ENCODE measurements around the gene TMEM115.

Gene TMEM115

GRCh38 chr3:50331364-50331907 lies 27.9 kb downstream of the TMEM115 start:
- no peak for DNase-seq (ENCODE audit: low read depth)

- no peak for DNase-seq (ENCODE audit: low read depth)
These were observed 29.0 kb downstream of the TMEM115 start for GRCh38 chr3:50330330-50330729.

GRCh38 chr3:50327943-50328691 lies 31.2 kb downstream of the TMEM115 start, which contains the start of gene TUSC2:
TSS of gene TUSC2 (minus strand) at chr3:50328223. CDS start at chr3:50328099, 124 bp downstream.
- peak; percentile 79 for DNase-seq (ENCODE audit: low read depth)

- no peak for DNase-seq (ENCODE audit: low read depth)
These were observed 32.2 kb downstream of the TMEM115 start for GRCh38 chr3:50327129-50327528.

GRCh38 chr3:50326182-50326541 lies 33.2 kb downstream of the TMEM115 start:
- no peak for DNase-seq (ENCODE audit: low read depth)

GRCh38 chr3:50325497-50326181 lies 33.7 kb downstream of the TMEM115 start:
- no peak for DNase-seq (ENCODE audit: low read depth)

- no peak for DNase-seq (ENCODE audit: low read depth)
These were observed 34.2 kb downstream of the TMEM115 start for GRCh38 chr3:50325113-50325480.

GRCh38 chr3:50324351-50325112 lies 34.8 kb downstream of the TMEM115 start:
- DNase-seq (ENCODE audit: low read depth) = peak; percentile 26

- DNase-seq (ENCODE audit: low read depth) = no peak
These were observed 35.6 kb downstream of the TMEM115 start for GRCh38 chr3:50323614-50324199.

GRCh38 chr3:50323092-50323600 lies 36.2 kb downstream of the TMEM115 start:
- no peak for DNase-seq (ENCODE audit: low read depth)

GRCh38 chr3:50322386-50323091 lies 36.8 kb downstream of the TMEM115 start, which contains the start of gene HYAL2:
TSS of gene HYAL2 (minus strand) at chr3:50322745. CDS start at chr3:50320489, 2,256 bp downstream.
- DNase-seq (ENCODE audit: low read depth) = no peak

- no peak for DNase-seq (ENCODE audit: low read depth)
These were observed 37.3 kb downstream of the TMEM115 start for GRCh38 chr3:50322115-50322385.

- peak; percentile 55 for DNase-seq (ENCODE audit: low read depth)
These were observed 37.8 kb downstream of the TMEM115 start for GRCh38 chr3:50321336-50322114.

GRCh38 chr3:50320853-50321335 lies 38.4 kb downstream of the TMEM115 start:
- DNase-seq (ENCODE audit: low read depth) = peak; percentile 40

GRCh38 chr3:50319894-50320625 lies 39.3 kb downstream of the TMEM115 start:
- DNase-seq (ENCODE audit: low read depth) = no peak

- DNase-seq (ENCODE audit: low read depth) = no peak
These were observed 40.0 kb downstream of the TMEM115 start for GRCh38 chr3:50319181-50319893.

- no peak for DNase-seq (ENCODE audit: low read depth)
These were observed 40.7 kb downstream of the TMEM115 start for GRCh38 chr3:50318615-50319014.

GRCh38 chr3:50318163-50318562 lies 41.2 kb downstream of the TMEM115 start:
- no peak for DNase-seq (ENCODE audit: low read depth)

- DNase-seq (ENCODE audit: low read depth) = no peak
These were observed 42.0 kb downstream of the TMEM115 start for GRCh38 chr3:50317300-50317699.
